HG03045 (cell line): ENCODE data around the gene ARRB2.

Experiments used
- ATAC-seq: cut with Tn5 transposase; IDR thresholded peaks from one replicate; pipeline ENCODE4 v1.9.1; 2021; ENCODE audit warnings: mild to moderate bottlenecking, moderate library complexity; ENCODE audit not compliant: unreplicated experiment

The ARRB2 gene

GRCh38 chr17:4748686-4749085, 38.3 kb downstream of the ARRB2 start:
- no peak for ATAC-seq

DNA sequence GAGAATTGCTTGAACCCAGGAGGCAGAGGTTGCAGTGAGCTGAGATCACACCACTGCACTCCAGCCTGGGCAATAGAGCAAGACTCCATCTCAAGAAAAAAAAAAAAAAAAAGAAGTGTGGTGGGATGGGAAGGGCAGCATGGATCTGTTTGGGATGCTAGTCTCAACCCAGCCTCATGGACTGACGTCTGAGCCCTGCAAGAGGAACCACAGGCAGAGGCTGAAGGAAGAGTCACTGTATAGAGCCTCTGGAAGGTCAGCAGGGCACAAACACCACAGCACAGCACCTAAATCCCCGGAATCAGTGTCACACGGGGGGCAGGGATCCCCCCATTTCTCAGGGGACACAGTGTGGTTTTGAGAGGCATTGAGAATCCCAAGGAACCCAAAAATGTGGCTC, 40.2 kb downstream of the ARRB2 start:
- ATAC-seq, result no peak

- no peak for ATAC-seq
Observed at GRCh38 chr17:4751932-4752331, 41.5 kb downstream of the ARRB2 start.

GRCh38 chr17:4753392-4753791, 43.0 kb downstream of the ARRB2 start:
- no peak for ATAC-seq

- no peak for ATAC-seq
Observed at GRCh38 chr17:4759776-4760236, 49.4 kb downstream of the ARRB2 start.

- ATAC-seq, result no peak
Observed at GRCh38 chr17:4764595-4764994, 54.2 kb downstream of the ARRB2 start.

DNA sequence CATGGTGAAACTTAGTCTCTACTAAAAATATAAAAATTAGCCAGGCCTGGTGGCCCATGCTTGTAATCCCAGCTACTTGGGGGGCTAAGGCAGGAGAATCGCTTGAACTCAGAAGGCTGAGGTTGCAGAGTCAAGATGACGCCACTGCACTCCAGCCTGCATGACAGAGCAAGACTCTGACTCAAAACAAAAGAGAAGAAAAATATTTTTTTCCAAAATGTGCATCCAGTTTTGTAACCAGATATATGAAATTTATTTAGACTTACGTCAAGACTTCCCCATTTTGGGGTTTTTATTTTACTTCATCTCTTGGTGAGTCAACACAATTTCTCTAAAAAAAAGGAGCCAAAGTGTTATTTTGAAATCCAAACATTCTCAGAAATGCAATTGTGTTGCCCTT, 55.8 kb downstream of the ARRB2 start:
- ATAC-seq, result no peak

GRCh38 chr17:4766723-4767122, 56.3 kb downstream of the ARRB2 start:
- no peak for ATAC-seq

- no peak for ATAC-seq
Observed at GRCh38 chr17:4768298-4768697, 57.9 kb downstream of the ARRB2 start.

- ATAC-seq, result no peak
Observed at GRCh38 chr17:4769628-4770027, 59.2 kb downstream of the ARRB2 start.
